ACHN (cell line): ENCODE data around the gene MAP3K10.
A peak's percentile ranks its signal among the peaks of the same experiment; 100 is the strongest.
"Not testable (repeated sequence)": the region's sequence is repeated elsewhere in the genome, so short reads cannot be mapped to it uniquely, and the experiment has no call there.

Experiments used
- DNase-seq: peaks from one replicate; pipeline ENCODE4 v3.0.0-alpha.2; 2015
- in situ Hi-C: cut with HindIII; loops from 2 replicates; pipeline ENCODE4 v1.10.0; 2017; ENCODE audit warnings: low sequenced_read_pairs, low pct_ligation_motif_present, low pct_unique_long_range_greater_than_20kb

MAP3K10 gene

DNA sequence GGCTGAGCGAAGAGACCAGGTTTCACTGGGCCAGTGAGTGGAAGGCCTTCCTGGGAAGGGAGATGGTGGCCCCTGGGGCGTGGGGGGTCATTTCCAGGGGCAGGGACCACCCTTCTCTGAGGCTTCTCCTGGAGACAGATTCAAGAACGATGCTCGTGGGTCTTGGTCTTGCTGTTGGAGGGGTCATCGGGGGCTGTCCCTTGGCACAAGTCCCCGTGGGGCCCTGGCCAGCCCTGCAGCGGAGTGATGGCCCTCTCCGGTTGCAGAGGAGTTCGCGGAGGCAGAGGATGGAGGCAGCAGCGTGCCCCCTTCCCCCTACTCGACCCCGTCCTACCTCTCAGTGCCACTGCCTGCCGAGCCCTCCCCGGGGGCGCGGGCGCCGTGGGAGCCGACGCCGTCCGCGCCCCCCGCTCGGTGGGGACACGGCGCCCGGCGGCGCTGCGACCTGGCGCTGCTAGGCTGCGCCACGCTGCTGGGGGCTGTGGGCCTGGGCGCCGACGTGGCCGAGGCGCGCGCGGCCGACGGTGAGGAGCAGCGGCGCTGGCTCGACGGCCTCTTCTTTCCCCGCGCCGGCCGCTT lies 22.1 kb downstream of the MAP3K10 start:
- in situ Hi-C loops = no loop called here
- no peak for DNase-seq

DNA sequence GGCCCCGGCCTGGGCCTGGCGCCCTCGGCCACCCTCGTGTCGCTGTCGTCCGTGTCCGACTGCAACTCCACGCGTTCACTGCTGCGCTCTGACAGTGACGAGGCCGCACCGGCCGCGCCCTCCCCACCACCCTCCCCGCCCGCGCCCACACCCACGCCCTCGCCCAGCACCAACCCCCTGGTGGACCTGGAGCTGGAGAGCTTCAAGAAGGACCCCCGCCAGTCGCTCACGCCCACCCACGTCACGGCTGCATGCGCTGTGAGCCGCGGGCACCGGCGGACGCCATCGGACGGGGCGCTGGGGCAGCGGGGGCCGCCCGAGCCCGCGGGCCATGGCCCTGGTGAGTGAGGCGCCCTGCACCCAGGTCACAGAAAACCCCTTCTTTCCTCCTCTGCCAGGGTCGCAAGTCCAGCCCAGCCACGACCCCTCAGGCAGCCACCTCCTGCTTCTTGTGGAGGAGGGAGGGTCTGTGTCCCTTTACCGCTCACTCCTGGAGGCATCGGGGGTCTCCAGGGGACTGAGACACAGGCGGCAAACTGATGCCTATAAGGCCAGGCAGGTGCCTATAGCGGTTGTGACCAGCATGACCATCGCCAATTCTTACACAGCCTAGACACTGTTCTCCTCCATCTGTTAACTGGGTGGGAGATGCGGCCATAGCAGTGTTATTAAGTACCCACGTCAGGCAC lies 22.8 kb downstream of the MAP3K10 start:
- no peak for DNase-seq

DNA sequence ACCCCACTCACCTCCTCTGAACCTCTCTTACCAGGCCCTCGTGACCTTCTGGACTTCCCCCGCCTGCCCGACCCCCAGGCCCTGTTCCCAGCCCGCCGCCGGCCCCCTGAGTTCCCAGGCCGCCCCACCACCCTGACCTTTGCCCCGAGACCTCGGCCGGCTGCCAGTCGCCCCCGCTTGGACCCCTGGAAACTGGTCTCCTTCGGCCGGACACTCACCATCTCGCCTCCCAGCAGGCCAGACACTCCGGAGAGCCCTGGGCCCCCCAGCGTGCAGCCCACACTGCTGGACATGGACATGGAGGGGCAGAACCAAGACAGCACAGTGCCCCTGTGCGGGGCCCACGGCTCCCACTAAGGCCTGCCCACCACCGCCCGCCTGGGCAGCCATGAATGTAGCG lies 23.7 kb downstream of the MAP3K10 start:
- DNase-seq = no peak
- in situ Hi-C loops = no loop called here

More for the DNA sequence above, 22.8 kb downstream of the MAP3K10 start:
- in situ Hi-C loops = no loop called here

DNA sequence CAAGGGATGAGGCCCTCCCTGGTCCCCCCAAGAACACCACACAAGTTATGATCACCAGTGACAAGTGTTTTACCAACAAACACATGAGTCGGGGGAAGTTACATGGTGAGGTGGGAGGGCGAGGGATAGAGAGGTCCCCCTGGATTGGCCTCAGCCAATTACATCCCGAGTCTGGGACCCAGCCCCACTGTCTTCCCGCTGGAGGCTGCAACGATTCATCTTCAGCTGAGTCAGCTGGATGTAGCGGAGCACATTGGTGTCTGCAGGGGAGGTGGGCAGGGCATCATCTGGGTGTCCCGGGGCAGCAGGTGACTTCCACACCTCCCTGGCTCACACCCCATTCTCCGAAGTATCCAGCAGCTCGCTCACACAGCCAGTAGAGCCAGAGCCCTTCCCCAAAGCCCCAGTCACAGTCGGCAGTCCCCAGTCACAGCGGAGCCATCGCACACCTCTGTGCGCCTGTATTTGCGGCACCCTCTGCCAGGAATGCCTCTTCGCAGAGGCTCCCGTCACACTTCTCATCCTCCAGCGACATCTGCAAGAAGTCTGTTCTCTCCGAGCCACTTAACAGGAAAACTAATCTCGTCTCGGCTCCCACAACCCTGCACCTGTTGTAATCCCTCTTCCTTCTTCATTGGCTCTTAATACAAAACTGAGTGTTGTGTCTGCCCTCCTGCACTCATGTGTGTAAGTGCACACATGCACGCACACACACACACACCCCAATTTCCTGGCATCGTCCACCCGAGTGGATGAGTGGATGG lies 25.0 kb downstream of the MAP3K10 start:
- DNase-seq = no peak
- in situ Hi-C loops = no loop called here

DNA sequence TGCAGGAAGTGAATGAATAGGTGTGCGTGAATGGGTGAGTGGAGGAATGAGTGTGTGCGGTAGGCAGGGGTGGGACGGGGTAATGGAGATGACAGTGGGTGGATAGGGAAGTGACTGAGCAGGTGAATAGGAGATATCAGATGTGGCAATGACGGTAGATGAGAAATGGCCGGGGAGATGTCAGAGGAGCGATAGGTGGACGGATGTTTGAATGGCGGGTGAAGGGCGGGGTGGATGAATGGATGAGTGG lies 25.5 kb downstream of the MAP3K10 start:
- in situ Hi-C loops = no loop called here

DNA sequence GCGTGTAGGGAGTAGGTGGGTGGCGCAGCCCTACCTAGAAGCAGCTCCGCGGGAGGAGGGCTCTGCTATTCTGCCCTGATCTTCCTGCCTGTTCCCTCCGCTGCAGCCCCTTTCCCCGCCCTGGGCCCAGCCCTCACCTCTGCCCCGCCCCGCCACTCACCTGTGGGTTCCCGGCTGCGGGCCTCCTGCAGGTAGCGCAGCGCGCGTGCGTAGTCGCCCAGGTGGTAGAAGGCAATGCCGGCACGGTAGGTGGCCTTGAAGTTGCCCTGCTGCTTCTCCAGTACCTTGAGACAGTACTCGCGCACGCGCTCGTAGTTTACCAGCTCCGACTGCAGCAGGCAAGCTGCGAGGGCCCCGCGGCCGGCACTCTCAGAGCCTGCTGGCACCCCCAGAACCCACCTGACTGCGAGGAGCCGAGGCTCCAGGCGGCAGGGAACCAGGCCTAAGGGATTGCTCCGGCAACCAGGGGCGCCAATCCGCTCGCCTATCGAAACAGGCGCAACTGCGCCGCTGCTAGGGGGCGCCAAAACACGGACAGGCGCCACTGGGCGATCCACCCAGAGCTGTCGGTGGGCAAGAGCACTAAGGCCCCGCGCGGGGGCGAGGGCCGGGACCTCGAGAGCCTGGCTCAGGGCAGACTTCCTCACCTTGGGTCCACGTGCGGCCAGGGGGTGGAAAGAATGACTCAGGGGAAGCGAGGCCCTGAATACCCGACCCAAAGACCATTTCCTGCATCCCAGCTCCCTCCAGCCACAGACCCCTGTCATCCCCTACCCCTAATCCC lies 26.0 kb downstream of the MAP3K10 start:
- no peak for DNase-seq
- in situ Hi-C loops = no loop called here

More for the DNA sequence above, 25.5 kb downstream of the MAP3K10 start:
- DNase-seq = no peak

DNA sequence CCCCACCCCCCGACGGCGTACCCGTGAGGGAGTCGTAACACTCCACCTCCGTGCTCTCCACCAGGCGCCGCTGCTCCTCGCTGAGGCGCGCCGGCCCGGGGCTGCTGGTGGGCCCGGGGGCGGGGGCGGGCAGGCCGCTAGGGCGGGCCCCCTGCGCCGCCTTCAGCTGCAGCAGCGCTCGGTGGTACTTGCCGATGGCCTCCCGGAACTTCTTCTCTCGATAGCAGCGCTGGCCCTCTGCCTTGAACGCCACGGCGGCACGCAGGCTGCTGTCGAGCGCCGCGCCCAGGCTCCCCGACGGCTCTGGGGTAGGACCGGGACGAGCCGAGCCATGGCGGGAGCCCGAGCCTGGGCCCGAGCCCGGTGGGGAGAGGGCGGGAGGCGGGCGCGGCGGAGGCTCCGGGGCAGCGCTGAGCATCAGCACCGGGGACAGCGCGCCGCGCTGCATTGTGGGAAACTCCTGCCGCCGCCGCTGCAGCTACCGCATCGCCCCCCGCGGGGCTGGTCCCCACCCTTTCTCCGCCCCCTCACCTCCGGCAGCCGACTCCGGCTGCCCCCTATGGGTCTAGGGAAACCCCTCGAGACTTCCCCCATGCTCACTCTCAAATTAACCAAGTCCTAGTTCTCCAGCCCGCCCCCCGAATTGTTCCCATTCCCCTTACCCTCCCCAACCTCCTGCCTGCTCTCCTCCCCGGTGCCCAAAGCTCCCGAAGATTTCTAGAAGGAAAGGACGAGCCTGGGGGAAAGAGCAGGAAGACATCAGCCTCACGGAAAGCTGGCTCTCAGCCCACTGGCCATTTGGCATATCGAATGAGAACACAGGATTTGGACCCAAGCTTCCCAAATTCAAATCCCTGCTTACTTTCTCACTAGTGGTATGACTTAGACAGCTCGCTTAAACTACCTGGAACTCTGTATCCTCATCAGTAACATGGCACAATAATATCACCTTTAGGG lies 27.0 kb downstream of the MAP3K10 start, which contains the start of gene TTC9B:
TTC9B (minus strand) TSS at position 451 of the 957 bp plus-strand sequence; CDS start at position 448, 3 bp downstream.
- DNase-seq = peak; percentile 24
- in situ Hi-C loops = no loop called here

DNA sequence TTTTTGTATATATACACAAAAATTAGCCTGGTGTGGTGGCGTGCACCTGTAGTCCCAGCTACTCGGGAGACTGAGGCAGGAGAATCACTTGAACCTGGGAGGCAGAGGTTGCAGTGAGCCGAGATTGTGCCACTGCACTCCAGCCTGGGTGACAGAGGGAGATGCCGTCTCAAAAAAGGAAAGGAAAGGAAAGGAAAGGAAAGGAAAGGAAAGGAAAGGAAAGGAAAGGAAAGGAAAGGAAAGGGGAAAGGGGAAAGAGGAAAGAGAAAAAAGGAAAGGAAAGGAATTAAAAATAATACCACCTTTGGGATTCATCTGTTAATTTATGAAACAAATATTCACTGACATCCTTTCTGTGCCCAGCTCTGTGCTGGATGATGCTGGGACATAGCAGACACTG lies 27.8 kb downstream of the MAP3K10 start:
- in situ Hi-C loops, DNase-seq: not testable (repeated sequence)

DNA sequence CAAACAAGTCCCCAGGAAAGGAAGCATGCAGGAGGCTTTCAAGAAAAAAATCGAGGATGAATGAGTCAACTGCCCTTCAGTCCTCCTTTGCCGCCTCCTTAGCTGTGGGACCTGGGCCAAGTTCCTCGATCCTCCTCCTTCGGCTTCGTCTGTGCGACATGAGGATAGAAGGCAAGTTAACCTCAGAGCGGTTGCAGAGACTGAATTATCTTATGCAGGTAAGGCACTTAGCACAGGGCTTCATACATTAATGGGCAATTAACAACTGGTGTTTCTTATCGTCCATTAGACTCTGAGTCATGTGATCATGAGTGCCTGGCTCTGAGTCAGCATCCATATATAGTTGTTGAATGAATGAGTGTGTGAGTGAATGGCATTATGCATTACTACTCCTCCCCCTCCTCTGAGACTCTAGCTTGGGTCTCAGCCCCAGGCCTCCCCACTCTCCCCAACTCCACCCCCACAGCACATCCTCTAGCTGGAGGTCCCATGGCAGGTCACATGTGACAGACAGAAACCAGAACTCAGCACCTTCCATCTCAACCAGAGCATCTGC lies 28.6 kb downstream of the MAP3K10 start:
- in situ Hi-C loops = no loop called here

DNA sequence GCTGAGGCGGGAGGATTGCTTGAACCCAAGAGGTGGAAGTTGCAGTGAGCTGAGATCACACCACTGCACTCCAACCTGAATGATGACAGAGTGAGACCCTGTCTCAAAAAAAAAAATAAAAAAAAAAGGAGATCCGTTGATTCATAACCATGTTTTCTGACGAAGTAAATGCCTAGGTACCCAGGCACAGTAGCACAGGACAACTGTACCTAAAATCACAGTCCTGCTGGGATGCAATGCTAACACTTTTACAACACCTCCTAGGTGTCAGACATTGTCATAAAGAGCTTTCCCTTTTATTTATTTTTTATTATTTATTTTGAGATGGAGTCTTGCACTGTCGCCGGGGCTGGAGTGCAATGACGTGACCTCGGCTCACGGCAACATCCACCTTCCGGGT lies 29.4 kb downstream of the MAP3K10 start:
- no peak for DNase-seq
- in situ Hi-C loops = no loop called here

More for the DNA sequence above, 28.6 kb downstream of the MAP3K10 start:
- peak; percentile 79 for DNase-seq

DNA sequence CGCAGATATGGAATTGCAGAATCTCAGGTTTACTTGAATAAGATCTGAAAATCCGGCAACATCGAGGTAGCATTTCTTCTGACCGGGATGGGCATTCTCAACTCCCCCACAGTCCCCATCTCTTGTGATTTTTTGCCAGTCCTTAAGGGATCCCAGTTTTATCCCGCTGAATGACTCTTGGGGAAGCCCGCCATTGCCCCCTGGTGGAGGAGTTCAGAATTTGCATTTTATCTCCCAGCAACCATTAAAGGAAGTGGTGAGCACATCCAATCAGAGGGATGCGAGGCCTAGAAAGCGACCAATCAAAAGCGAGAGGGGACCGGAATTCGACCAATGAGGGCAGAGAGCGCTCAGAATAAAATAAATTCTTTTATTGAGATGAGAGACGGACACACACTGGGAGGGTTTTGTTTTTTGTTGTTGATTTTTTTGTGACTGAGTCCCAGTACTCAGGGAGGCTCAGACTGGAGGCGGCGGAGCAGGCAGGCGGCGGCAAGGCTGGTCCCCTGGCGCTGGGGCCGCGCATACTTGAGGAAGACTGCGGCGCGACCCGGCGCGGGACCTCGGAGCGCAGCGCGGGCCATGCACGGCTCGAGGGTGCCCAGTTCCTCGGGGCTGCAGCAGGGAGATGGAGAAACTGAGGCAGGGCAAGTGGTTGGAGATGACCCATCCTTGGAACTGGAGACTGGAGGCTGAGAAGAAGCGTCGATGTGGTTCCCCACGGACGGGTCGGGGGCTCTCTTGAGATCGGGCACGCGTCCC lies 30.8 kb downstream of the MAP3K10 start:
- in situ Hi-C loops = no loop called here
- DNase-seq = peak; percentile 85

DNA sequence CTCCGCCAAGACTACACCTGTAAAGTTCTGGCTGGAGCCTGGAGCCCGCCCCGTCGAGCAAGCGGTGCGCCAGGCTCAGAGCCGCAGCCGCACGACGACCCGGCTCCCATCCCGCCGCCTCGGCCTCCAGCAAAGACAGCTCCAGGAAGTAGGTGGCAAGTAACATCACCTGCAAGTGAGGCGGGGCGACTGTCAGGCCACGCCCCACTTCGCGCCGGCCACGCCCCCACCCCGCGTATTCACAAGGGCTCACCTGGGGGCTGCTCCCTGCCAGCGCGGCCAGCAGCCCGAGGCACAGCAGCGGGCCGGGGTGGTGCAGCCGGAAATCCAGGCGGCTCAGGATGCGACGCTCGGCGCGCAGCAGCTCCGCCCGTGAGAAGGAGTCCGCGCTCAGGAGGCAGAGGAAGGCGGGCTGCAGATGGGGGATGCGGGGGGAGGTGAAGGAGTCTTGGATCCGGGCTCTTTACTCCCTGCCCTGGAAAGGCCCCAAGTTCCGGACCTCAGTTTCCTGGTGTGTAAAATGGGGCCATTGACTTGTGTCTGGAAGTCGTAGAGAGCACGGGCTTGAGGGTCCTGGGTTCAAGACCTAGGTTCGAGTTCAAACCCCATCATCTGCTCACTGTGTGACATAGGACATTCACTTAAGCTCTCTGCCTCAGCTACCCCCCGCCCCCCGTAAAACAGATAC lies 32.1 kb downstream of the MAP3K10 start:
- in situ Hi-C loops = no loop called here
- DNase-seq = no peak

DNA sequence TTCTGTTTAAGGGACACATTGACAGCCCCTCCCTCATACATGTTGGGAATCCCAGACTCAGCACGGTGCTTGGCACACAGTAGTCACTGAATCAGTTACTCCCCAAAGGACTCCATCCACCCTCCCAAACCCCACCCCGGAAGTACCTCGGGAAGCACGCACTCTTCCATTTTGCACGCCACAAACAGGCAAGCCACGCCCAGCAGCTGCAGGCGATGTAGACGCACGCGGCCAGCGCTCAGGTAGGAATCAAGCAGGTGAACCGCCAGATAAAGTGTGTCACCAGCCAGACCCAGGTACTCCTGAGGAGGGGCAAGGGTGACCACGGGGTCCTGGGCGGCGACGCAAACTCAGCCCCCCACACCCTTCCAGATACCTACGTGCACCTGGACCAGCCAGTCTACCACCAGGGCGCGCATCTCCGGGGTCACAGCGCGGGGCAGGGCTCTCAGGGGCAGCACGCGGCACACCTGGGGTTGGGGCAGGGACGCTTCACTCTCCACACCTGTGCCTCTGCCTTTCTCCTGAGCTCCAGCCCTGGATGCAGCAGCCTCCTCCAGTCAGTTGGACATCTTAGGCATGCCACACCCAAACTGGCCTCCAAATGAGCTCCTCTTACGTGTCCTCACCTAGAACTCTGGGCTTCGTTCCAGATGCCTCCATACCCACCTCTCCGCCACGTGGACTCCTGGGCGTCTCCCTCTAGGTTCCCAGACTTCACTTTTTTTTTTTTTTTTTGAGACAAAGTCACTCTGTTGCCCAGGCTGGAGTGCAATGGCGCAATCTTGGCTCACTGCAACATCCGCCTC lies 33.3 kb downstream of the MAP3K10 start:
- in situ Hi-C loops = no loop called here
- DNase-seq = no peak

DNA sequence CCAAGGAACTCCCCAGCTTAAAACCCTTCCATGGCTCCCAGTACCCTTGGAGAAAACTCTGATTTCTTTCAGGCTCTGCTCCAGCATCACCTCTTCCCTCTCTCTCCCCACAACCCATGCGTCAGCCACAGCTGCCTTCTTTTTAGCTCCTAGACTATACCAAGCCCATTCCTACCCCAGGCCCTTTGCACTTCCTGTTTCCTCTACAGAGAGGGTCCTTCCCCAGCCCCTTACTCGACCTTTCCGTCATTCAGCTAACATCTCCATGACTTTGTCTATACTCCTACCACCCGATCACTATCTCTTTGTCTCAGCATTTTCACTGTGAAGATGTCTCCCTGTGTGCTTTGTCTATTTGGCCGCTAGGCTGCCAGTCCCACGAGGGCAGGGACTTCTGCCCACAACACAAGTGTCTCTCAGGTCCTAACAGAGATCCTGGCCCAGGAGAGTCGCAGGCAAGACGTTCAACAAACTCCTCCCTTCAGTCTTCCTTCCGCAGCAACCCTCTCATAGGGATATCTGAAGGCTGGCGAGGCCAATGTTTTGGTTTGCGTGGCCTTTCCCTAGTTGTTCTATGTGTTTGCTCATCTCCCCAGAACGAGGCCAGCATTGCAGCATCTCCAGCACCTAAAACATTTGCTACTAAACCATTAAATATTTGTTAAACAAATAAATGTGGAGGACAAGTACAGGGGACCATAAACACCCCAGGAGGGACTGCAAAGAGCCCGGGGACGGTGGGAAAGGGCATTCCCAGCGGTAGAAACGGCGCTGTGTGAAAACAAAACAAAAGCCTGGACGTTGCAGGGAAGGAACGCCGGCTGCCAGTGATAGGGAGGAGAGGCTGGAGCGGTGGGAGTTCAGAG lies 34.4 kb downstream of the MAP3K10 start:
- in situ Hi-C loops = no loop called here
- DNase-seq = no peak

DNA sequence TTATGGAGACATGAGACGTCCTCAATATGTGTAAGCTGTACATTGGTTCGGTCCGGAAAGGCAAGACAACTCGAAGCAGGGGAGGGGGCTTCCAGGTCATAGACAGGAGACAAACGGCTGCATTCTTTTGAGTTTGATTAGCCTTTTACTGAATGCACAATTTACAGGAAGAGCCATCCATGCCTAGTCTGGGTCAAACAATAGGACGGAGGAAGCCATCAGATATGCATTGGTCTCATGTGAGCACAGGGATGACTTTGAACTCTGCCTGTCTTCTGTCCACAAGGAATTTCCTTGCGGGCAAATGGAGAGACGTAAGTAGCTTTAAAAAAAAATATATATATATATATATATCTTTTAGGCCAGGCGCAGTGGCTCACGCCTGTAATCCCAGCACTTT lies 37.1 kb downstream of the MAP3K10 start:
- in situ Hi-C loops = no loop called here

More for the DNA sequence above, 37.1 kb downstream of the MAP3K10 start:
- no peak for DNase-seq
